Omental fat pad (tissue), 4 donors: ENCODE data around the gene GLRA3. TPM values are rescaled to one million over a fixed set of nuclear protein-coding genes. Genes with fewer than 3 reads are reported as not detected.

Experiments
- ATAC-seq: fragments of 150-250 bp; one replicate; pipeline ENCODE4 v1.9.1; 2016; ENCODE audit warnings: mild to moderate bottlenecking, moderate library complexity; ENCODE audit not compliant: low FRiP score
- DNase-seq: peaks from one replicate; pipeline ENCODE4 v3.0.0-alpha.2; 2019; ENCODE audit warnings: low spot score
- CTCF ChIP-seq, 3 donors: fragments of 450-650 bp; IDR thresholded peaks; one replicate each; pipeline ENCODE4 v1.5.1; 2016 to 2017; ENCODE audit warnings: antibody characterized with exemption in 3 of 3, mild to moderate bottlenecking in 3 of 3, moderate library complexity in 2 of 3
- total RNA-seq, 4 donors: library from RNA; depleted of rRNA; stranded (reverse); fragments of >200 nt; gene quantifications; one replicate each; pipeline ENCODE4 v1.1.0, GENCODE V29; 2016

GLRA3 gene
- total RNA-seq, 4 donors from 2014 or later, result not detected

GRCh38 chr4:174627473-174627872 lies 201.6 kb downstream of the GLRA3 start:
- ATAC-seq (no peak), DNase-seq (no peak)
- TF ChIP-seq CTCF (IDR thresholded peaks at IDR 0.05), result no peak

GRCh38 chr4:174626342-174627008 lies 202.6 kb downstream of the GLRA3 start:
- ATAC-seq, result no peak
- TF ChIP-seq CTCF (IDR thresholded peaks at IDR 0.05), result no peak
- DNase-seq, result no peak

- ATAC-seq, result no peak
- no peak for TF ChIP-seq CTCF (IDR thresholded peaks at IDR 0.05)
- no peak for DNase-seq
Observed at GRCh38 chr4:174616661-174617060, 212.4 kb downstream of the GLRA3 start.

GRCh38 chr4:174613979-174614378 lies 215.1 kb downstream of the GLRA3 start:
- ATAC-seq, result no peak
- no peak for TF ChIP-seq CTCF (IDR thresholded peaks at IDR 0.05)

GRCh38 chr4:174611792-174612191 lies 217.3 kb downstream of the GLRA3 start:
- DNase-seq (no peak), ATAC-seq (no peak)
- TF ChIP-seq CTCF (IDR thresholded peaks at IDR 0.05), result no peak

More at GRCh38 chr4:174613979-174614378, 215.1 kb downstream of the GLRA3 start:
- DNase-seq, result no peak

GRCh38 chr4:174607792-174608191 lies 221.3 kb downstream of the GLRA3 start:
- ATAC-seq (no peak), DNase-seq (no peak)
- TF ChIP-seq CTCF (IDR thresholded peaks at IDR 0.05), result no peak

GRCh38 chr4:174604198-174604597 lies 224.8 kb downstream of the GLRA3 start:
- ATAC-seq, result no peak
- DNase-seq, result no peak
- no peak for TF ChIP-seq CTCF (IDR thresholded peaks at IDR 0.05)
